BJ (cell line): ENCODE measurements around the gene CACNA2D3. TPM values are rescaled to one million over a fixed set of nuclear protein-coding genes. Genes with fewer than 3 reads are reported as not detected.

Source experiments
- CTCF ChIA-PET: fragments of 350-600 bp; formaldehyde crosslinking; extraction: SDS; loops from one replicate; lab custom pipeline; 2021; ENCODE audit warnings: antibody characterized with exemption, inconsistent platforms; lab: Yijun Ruan, JAX
- POLR2A ChIA-PET: fragments of 300-600 bp; sonication (Branson Sonifier 250); formaldehyde crosslinking; extraction: SDS; loops from one replicate; lab custom pipeline; 2021; ENCODE audit warnings: antibody characterized with exemption; lab: Charles Lee
- DNase-seq: peaks from one replicate; pipeline ENCODE4 v3.0.0-alpha.2; 2011; ENCODE audit warnings: low read depth
- H3K27me3 ChIP-seq: 2 replicates; pipeline ENCODE4 v1.6.0; 2011; ENCODE audit warnings: low read length; ENCODE audit not compliant: control insufficient read depth, insufficient read depth
- H3K36me3 ChIP-seq: 2 replicates; pipeline ENCODE4 v1.5.1; 2011; ENCODE audit warnings: low read length; ENCODE audit not compliant: control insufficient read depth, insufficient read depth
- H3K4me3 ChIP-seq: 2 replicates; pipeline ENCODE4 v1.5.1; 2011; ENCODE audit warnings: low read depth, mild to moderate bottlenecking, control low read depth, low read length
- CTCF ChIP-seq: IDR thresholded peaks from 2 replicates; pipeline ENCODE4 v1.5.1; 2011; ENCODE audit warnings: low read depth, mild to moderate bottlenecking, control low read depth, inconsistent platforms, low read length, moderate library complexity; ENCODE audit not compliant: insufficient read depth
- polyA plus RNA-seq: library from polyadenylated mRNA; depleted of rRNA; stranded (reverse); fragments of >200 nt; gene quantifications from 2 replicates; pipeline ENCODE4 v1.2.3, GENCODE V29; 2011

Gene CACNA2D3
- polyA plus RNA-seq, 1 experiment: 0.56 TPM

GRCh38 chr3:54654776-54655175 is 532.4 kb downstream of the CACNA2D3 start:
- POLR2A ChIA-PET: no interaction called here
- no peak for DNase-seq
- TF ChIP-seq CTCF: no peak
- CTCF ChIA-PET: no interaction called here
- H3K4me3 ChIP-seq: no peak overlapping the region
- no peaks in the 10 kb centered on the region for H3K27me3 ChIP-seq
- H3K36me3 ChIP-seq: no peaks in the 10 kb centered on the region

GRCh38 chr3:54659347-54659746 is 537.0 kb downstream of the CACNA2D3 start:
- no peak overlapping the region for H3K4me3 ChIP-seq
- no peak for DNase-seq
- no peaks in the 10 kb centered on the region for H3K36me3 ChIP-seq
- H3K27me3 ChIP-seq: no peaks in the 10 kb centered on the region
- ChIA-PET CTCF (interaction anchor here (0.7 kb wide), 1 partner anchor 960 kb away, joined by 3 read pairs; no protein-coding TSS in a partner anchor), POLR2A (no interaction called here)
- TF ChIP-seq CTCF: no peak

GRCh38 chr3:54660714-54661132 is 538.4 kb downstream of the CACNA2D3 start:
- no peak overlapping the region for H3K4me3 ChIP-seq
- no peak for DNase-seq
- no peak for TF ChIP-seq CTCF
- ChIA-PET CTCF (no interaction called here), POLR2A (no interaction called here)
- H3K27me3 ChIP-seq: no peaks in the 10 kb centered on the region
- H3K36me3 ChIP-seq: no peaks in the 10 kb centered on the region

GRCh38 chr3:54661151-54661550 is 538.8 kb downstream of the CACNA2D3 start:
- no peak for TF ChIP-seq CTCF
- no peaks in the 10 kb centered on the region for H3K27me3 ChIP-seq
- DNase-seq: no peak
- CTCF ChIA-PET: no interaction called here
- POLR2A ChIA-PET: no interaction called here
- H3K4me3 ChIP-seq: no peak overlapping the region
- H3K36me3 ChIP-seq: no peaks in the 10 kb centered on the region

- DNase-seq: no peak
- Histone ChIP-seq H3K36me3 (no peaks in the 10 kb centered on the region), H3K4me3 (no peak overlapping the region), H3K27me3 (no peaks in the 10 kb centered on the region)
- TF ChIP-seq CTCF: no peak
- ChIA-PET POLR2A (no interaction called here), CTCF (no interaction called here)
These were observed 541.2 kb downstream of the CACNA2D3 start for GRCh38 chr3:54663501-54664011.
